ENCODE results near the gene TMEM100.

GRCh38 chr17:55750750-55751657 lies 28.3 kb upstream of the TMEM100 start, which contains the start of gene PCTP:
- peak; percentile 69 to 73 for TF ChIP-seq POLR2A (IDR thresholded peaks at IDR 0.05)
- TF ChIP-seq CTCF (IDR thresholded peaks at IDR 0.05): peak in 3 of 4 experiments; percentile 40 to 47 (median 45)

All from uterus (tissue), 2 donors.